Mesendoderm (in vitro differentiated cells): Measurements from ENCODE around the gene MBD5.

Experiments
- DNase-seq: peaks from one replicate; pipeline ENCODE4 v3.0.0; 2013
- H2AK5ac ChIP-seq: 2 replicates; pipeline ENCODE4 v1.6.1; 2013; ENCODE audit warnings: low read length, inconsistent platforms
- H2BK120ac ChIP-seq: 2 replicates; pipeline ENCODE4 v1.6.1; 2013; ENCODE audit warnings: low read depth, mild to moderate bottlenecking, low read length, moderate library complexity, mixed read lengths
- H2BK15ac ChIP-seq: replicated peaks from 2 replicates; pipeline ENCODE4 v1.6.1; 2013; ENCODE audit warnings: low read depth, mild to moderate bottlenecking, moderate library complexity
- H2BK5ac ChIP-seq: 2 replicates; pipeline ENCODE4 v1.6.1; 2013; ENCODE audit warnings: low read length, inconsistent platforms
- H3K18ac ChIP-seq: 2 replicates; pipeline ENCODE4 v1.6.1; 2013; ENCODE audit warnings: mild to moderate bottlenecking, low read length, mixed read lengths
- H3K23ac ChIP-seq: one replicate; pipeline ENCODE4 v1.6.1; 2013; ENCODE audit warnings: low read length
- H3K27ac ChIP-seq: 2 replicates; pipeline ENCODE4 v1.5.1; 2013; ENCODE audit warnings: low read depth, mild to moderate bottlenecking, inconsistent platforms, low read length, moderate library complexity
- H3K27me3 ChIP-seq: 2 replicates; pipeline ENCODE4 v1.6.1; 2013; ENCODE audit warnings: low read length, control low read depth, mild to moderate bottlenecking, inconsistent platforms; ENCODE audit not compliant: insufficient read depth, poor library complexity
- H3K36me3 ChIP-seq: 2 replicates; pipeline ENCODE4 v1.6.1; 2013; ENCODE audit warnings: low read length, inconsistent platforms; ENCODE audit not compliant: control insufficient read depth, insufficient read depth
- H3K4ac ChIP-seq: one replicate; pipeline ENCODE4 v1.6.1; 2013; ENCODE audit warnings: low read depth, mild to moderate bottlenecking, low read length, moderate library complexity
- H3K4me1 ChIP-seq: 2 replicates; pipeline ENCODE4 v1.6.1; 2013; ENCODE audit warnings: low read depth, low read length, inconsistent platforms; ENCODE audit not compliant: control insufficient read depth
- H3K4me2 ChIP-seq: 2 replicates; pipeline ENCODE4 v1.6.1; 2013; ENCODE audit warnings: low read length
- H3K4me3 ChIP-seq: 2 replicates; pipeline ENCODE4 v1.5.1; 2013; ENCODE audit warnings: mild to moderate bottlenecking, low read length
- H3K56ac ChIP-seq: one replicate; pipeline ENCODE4 v1.6.1; 2013; ENCODE audit warnings: low read length
- H3K79me1 ChIP-seq: 2 replicates; pipeline ENCODE4 v1.6.1; 2013; ENCODE audit warnings: low read length, inconsistent platforms
- H3K79me2 ChIP-seq: 2 replicates; pipeline ENCODE4 v1.6.1; 2013; ENCODE audit warnings: mild to moderate bottlenecking, low read length; ENCODE audit not compliant: control insufficient read depth, insufficient read depth
- H3K9ac ChIP-seq: 2 replicates; pipeline ENCODE4 v1.6.1; 2013; ENCODE audit warnings: low read length, inconsistent platforms
- H4K5ac ChIP-seq: one replicate; pipeline ENCODE4 v1.6.1; 2013; ENCODE audit warnings: low read length
- H4K8ac ChIP-seq: one replicate; pipeline ENCODE4 v1.6.1; 2013; ENCODE audit warnings: low read depth, mild to moderate bottlenecking, control low read depth, low read length, moderate library complexity
- WGBS: extraction: QIAGEN DNeasy Blood & Tissue Kit; methylation state at CpG from one replicate; pipeline ENCODE4 v1.1.7; 2013; ENCODE audit warnings: low lambda C conversion rate, missing lambda C conversion rate; ENCODE audit not compliant: insufficient coverage; ENCODE audit errors: extremely low coverage; 5-methylcytosine and 5-hydroxymethylcytosine counted together

Gene MBD5

GRCh38 chr2:148450531-148450930 is 429.6 kb downstream of the MBD5 start:
- H2AK5ac ChIP-seq, result no peak overlapping the region
- no peak overlapping the region for H3K23ac ChIP-seq
- H3K4me3 ChIP-seq, result no peak overlapping the region
- no peak overlapping the region for H3K18ac ChIP-seq
- no peak overlapping the region for H4K8ac ChIP-seq
- H3K79me2 ChIP-seq, result no peaks in the 10 kb centered on the region
- no peak overlapping the region for H3K27ac ChIP-seq
- H3K79me1 ChIP-seq, result no peaks in the 10 kb centered on the region
- H3K4me1 ChIP-seq, result no peaks in the 10 kb centered on the region
- no peaks in the 10 kb centered on the region for H3K27me3 ChIP-seq
- H3K4ac ChIP-seq, result no peak overlapping the region
- no peak overlapping the region for H3K9ac ChIP-seq
- no peak overlapping the region for H2BK5ac ChIP-seq
- DNase-seq, result no peak
- H3K36me3 ChIP-seq, result no peaks in the 10 kb centered on the region
- no CpG with 5 or more reads among the region's 3 CpGs for WGBS
- H3K56ac ChIP-seq, result no peak overlapping the region
- H4K5ac ChIP-seq, result no peak overlapping the region
- H2BK15ac ChIP-seq, result no peak overlapping the region
- no peak overlapping the region for H2BK120ac ChIP-seq
- H3K4me2 ChIP-seq, result no peak overlapping the region

- H3K23ac ChIP-seq, result no peak overlapping the region
- no peaks in the 10 kb centered on the region for H3K79me1 ChIP-seq
- H3K36me3 ChIP-seq, result no peaks in the 10 kb centered on the region
- H3K4me2 ChIP-seq, result no peak overlapping the region
- H2BK15ac ChIP-seq, result no peak overlapping the region
- H3K18ac ChIP-seq, result no peak overlapping the region
- no peaks in the 10 kb centered on the region for H3K79me2 ChIP-seq
- H3K56ac ChIP-seq, result no peak overlapping the region
- H4K8ac ChIP-seq, result no peak overlapping the region
- no peaks in the 10 kb centered on the region for H3K4me1 ChIP-seq
- H2AK5ac ChIP-seq, result no peak overlapping the region
- H3K9ac ChIP-seq, result no peak overlapping the region
- H3K27ac ChIP-seq, result no peak overlapping the region
- no peak overlapping the region for H2BK120ac ChIP-seq
- no peak overlapping the region for H3K4me3 ChIP-seq
- no peak overlapping the region for H2BK5ac ChIP-seq
- no CpG with 5 or more reads among the region's 2 CpGs for WGBS
- H3K27me3 ChIP-seq, result no peaks in the 10 kb centered on the region
- DNase-seq, result no peak
- no peak overlapping the region for H3K4ac ChIP-seq
- H4K5ac ChIP-seq, result no peak overlapping the region
Observed at GRCh38 chr2:148451046-148451445, 430.2 kb downstream of the MBD5 start.

DNA sequence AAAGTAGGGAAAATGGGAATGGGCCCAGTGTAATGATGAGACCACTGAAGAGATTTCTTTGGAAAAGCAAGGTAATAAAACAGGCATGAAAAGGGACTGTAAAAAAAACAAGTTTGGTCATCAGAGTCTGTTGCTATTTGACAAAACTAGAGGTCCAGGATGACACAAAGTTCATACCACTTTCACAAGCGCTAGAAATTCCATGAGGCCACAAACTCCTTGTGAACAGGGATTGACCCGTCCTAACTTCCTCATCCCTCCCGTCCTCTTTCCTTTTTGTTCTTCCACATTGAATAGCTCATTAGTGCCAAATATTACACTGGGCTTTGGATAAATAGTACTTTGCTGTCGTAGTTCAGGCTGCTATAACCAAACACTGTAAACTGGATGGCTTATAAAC is 434.9 kb downstream of the MBD5 start:
- Histone ChIP-seq H2BK15ac (no peak overlapping the region), H3K56ac (no peak overlapping the region), H4K5ac (no peak overlapping the region), H2BK120ac (no peak overlapping the region), H3K4me1 (no peaks in the 10 kb centered on the region), H3K9ac (no peak overlapping the region), H3K4me2 (no peak overlapping the region), H2BK5ac (no peak overlapping the region), H3K27me3 (no peaks in the 10 kb centered on the region), H3K79me2 (no peaks in the 10 kb centered on the region), H3K4ac (no peak overlapping the region), H3K36me3 (no peaks in the 10 kb centered on the region), H4K8ac (no peak overlapping the region), H3K79me1 (no peaks in the 10 kb centered on the region), H3K4me3 (no peak overlapping the region), H2AK5ac (no peak overlapping the region), H3K18ac (no peak overlapping the region), H3K23ac (no peak overlapping the region), H3K27ac (no peak overlapping the region)
- no CpG with 5 or more reads among the region's 4 CpGs for WGBS
- no peak for DNase-seq

DNA sequence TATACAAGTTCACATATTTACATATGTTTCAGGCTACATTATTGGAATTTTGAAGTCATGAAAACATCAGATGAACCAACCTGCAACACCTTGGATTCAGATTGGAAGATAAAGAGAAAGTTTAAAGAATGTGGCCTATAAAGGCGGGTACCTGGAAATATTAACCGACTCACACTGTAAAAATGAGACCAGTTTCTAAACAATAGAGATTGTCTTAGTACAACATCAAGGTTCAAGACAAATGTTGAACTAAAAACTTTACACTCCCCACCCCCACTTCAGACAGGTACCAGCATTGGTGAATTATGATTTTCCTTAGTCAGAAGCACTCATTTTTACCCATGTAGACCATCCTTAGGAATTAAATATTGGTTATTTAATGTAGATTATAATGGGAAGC is 437.3 kb downstream of the MBD5 start:
- DNase-seq, result no peak
- Histone ChIP-seq H4K5ac (no peak overlapping the region), H3K27me3 (no peaks in the 10 kb centered on the region), H3K79me1 (no peaks in the 10 kb centered on the region), H3K27ac (no peak overlapping the region), H2BK120ac (no peak overlapping the region), H3K18ac (no peak overlapping the region), H3K4ac (no peak overlapping the region), H3K4me2 (no peak overlapping the region), H3K4me1 (no peaks in the 10 kb centered on the region), H3K9ac (no peak overlapping the region), H3K4me3 (no peak overlapping the region), H2BK5ac (no peak overlapping the region), H2AK5ac (no peak overlapping the region), H3K36me3 (no peaks in the 10 kb centered on the region), H3K23ac (no peak overlapping the region), H3K56ac (no peak overlapping the region), H2BK15ac (no peak overlapping the region), H4K8ac (no peak overlapping the region), H3K79me2 (no peaks in the 10 kb centered on the region)
- WGBS, result no CpG with 5 or more reads among the region's 2 CpGs

DNA sequence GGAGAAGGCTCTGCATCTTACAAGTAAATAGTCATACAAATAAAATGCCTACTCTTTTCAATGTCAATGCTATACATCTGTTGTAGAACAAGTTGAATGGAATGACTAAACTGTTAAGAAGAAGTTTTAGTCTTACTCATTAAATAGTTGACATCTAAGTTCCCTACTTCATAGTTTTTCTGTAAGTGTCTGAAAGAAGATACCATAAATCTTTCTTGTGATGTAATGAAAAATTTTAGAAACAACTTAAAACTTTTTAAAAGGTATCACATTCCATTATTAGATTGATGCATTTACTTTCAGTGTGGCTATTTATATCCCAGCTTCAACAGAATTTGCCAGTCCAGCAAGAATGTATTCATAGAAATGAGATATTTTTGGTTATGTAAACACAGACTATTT is 438.5 kb downstream of the MBD5 start:
- Histone ChIP-seq H3K79me1 (no peaks in the 10 kb centered on the region), H4K5ac (no peak overlapping the region), H3K27me3 (no peaks in the 10 kb centered on the region), H3K36me3 (no peaks in the 10 kb centered on the region), H3K4ac (no peak overlapping the region), H3K9ac (no peak overlapping the region), H2BK15ac (no peak overlapping the region), H3K18ac (no peak overlapping the region), H3K27ac (no peak overlapping the region), H2AK5ac (no peak overlapping the region), H2BK120ac (no peak overlapping the region), H3K56ac (no peak overlapping the region), H2BK5ac (no peak overlapping the region), H3K79me2 (no peaks in the 10 kb centered on the region), H3K4me3 (no peak overlapping the region), H4K8ac (no peak overlapping the region), H3K4me2 (no peak overlapping the region), H3K23ac (no peak overlapping the region), H3K4me1 (no peaks in the 10 kb centered on the region)
- DNase-seq, result no peak

DNA sequence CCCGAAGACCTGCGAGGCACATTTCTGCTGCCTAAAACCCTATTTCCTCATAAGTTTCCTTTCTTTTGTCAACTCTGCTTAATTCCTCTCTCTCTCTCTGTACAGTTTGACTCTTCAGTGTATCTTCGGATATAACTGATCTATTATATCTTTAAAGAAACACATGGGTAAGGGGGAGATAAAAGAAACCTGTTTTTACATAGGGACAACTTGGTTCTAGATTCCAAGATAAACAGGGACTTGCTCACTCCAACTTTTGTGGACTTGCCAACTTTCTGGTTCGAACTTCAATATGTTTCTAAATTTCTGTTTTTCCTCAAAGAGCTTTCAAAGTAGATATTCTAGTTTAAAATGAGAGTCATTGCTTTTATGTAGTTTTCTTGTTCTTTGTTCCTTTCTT is 441.0 kb downstream of the MBD5 start:
- Histone ChIP-seq H2BK120ac (no peak overlapping the region), H3K79me2 (no peaks in the 10 kb centered on the region), H3K4me2 (no peak overlapping the region), H3K4me3 (no peak overlapping the region), H3K79me1 (no peaks in the 10 kb centered on the region), H3K27ac (no peak overlapping the region), H3K9ac (no peak overlapping the region), H3K23ac (no peak overlapping the region), H2BK15ac (no peak overlapping the region), H2BK5ac (no peak overlapping the region), H3K36me3 (no peaks in the 10 kb centered on the region), H2AK5ac (no peak overlapping the region), H3K18ac (no peak overlapping the region), H3K4ac (no peak overlapping the region), H3K56ac (no peak overlapping the region), H4K8ac (no peak overlapping the region), H3K4me1 (no peaks in the 10 kb centered on the region), H4K5ac (no peak overlapping the region), H3K27me3 (no peaks in the 10 kb centered on the region)
- WGBS, result no CpG with 5 or more reads among the region's 4 CpGs
- no peak for DNase-seq
